NCI-H510A (cell line): ENCODE results near the gene SLC26A6.

ENCODE experiments used
- DNase-seq: peaks from one replicate; lab custom pipeline; 2025; lab: John Stamatoyannopoulos, UW

SLC26A6 gene

GRCh38 chr3:48599077-48599501, 36.2 kb downstream of the SLC26A6 start:
- no peak for DNase-seq

GRCh38 chr3:48598323-48599076, 36.8 kb downstream of the SLC26A6 start:
- DNase-seq, result no peak

- no peak for DNase-seq
Observed at GRCh38 chr3:48597408-48597800, 37.9 kb downstream of the SLC26A6 start.

- DNase-seq, result no peak
Observed at GRCh38 chr3:48596676-48597407, 38.4 kb downstream of the SLC26A6 start.

GRCh38 chr3:48596157-48596556, 39.1 kb downstream of the SLC26A6 start:
- no peak for DNase-seq

GRCh38 chr3:48595526-48596121, 39.6 kb downstream of the SLC26A6 start:
- no peak for DNase-seq

GRCh38 chr3:48595075-48595525, 40.2 kb downstream of the SLC26A6 start, which contains the start of gene COL7A1:
COL7A1 (minus strand) TSS chr3:48595329; CDS start chr3:48595159, 170 bp downstream.
- DNase-seq, result no peak

- no peak for DNase-seq
Observed at GRCh38 chr3:48594417-48595049, 40.7 kb downstream of the SLC26A6 start.

GRCh38 chr3:48593337-48593736, 41.9 kb downstream of the SLC26A6 start:
- no peak for DNase-seq

GRCh38 chr3:48592519-48593087, 42.7 kb downstream of the SLC26A6 start:
- DNase-seq, result no peak

- no peak for DNase-seq
Observed at GRCh38 chr3:48591886-48592518, 43.3 kb downstream of the SLC26A6 start.

GRCh38 chr3:48591436-48591835, 43.8 kb downstream of the SLC26A6 start:
- no peak for DNase-seq

- DNase-seq, result no peak
Observed at GRCh38 chr3:48588230-48588629, 47.0 kb downstream of the SLC26A6 start.

GRCh38 chr3:48587686-48588085, 47.6 kb downstream of the SLC26A6 start:
- DNase-seq, result no peak

- no peak for DNase-seq
Observed at GRCh38 chr3:48585411-48585810, 49.9 kb downstream of the SLC26A6 start.

- DNase-seq, result no peak
Observed at GRCh38 chr3:48584836-48585235, 50.4 kb downstream of the SLC26A6 start.

- DNase-seq, result no peak
Observed at GRCh38 chr3:48581621-48582481, 53.4 kb downstream of the SLC26A6 start.

GRCh38 chr3:48576647-48577046, 58.6 kb downstream of the SLC26A6 start:
- DNase-seq, result no peak
